MV-4-11 (cell line): ENCODE measurements around the gene APOBEC3G.
"Not testable (repeated sequence)": the region's sequence is repeated elsewhere in the genome, so short reads cannot be mapped to it uniquely, and the experiment has no call there.

Experiments
- DNase-seq: peaks from one replicate; lab custom pipeline; 2025; lab: John Stamatoyannopoulos, UW

Gene APOBEC3G

GRCh38 chr22:39068033-39068785, 8.9 kb upstream of the APOBEC3G start:
- no peak for DNase-seq

- DNase-seq, result no peak
Measured at GRCh38 chr22:39070186-39070585, 6.9 kb upstream of the APOBEC3G start.

GRCh38 chr22:39072581-39072981, 4.5 kb upstream of the APOBEC3G start:
- DNase-seq, result peak; percentile 63

- no peak for DNase-seq
Measured at GRCh38 chr22:39073981-39074380, 3.1 kb upstream of the APOBEC3G start.

GRCh38 chr22:39076155-39077025, 685 bp upstream of the APOBEC3G start:
- not testable (repeated sequence) for DNase-seq

GRCh38 chr22:39077912-39078311, 837 bp downstream of the APOBEC3G start:
- DNase-seq, result not testable (repeated sequence)

- no peak for DNase-seq
Measured at GRCh38 chr22:39078329-39078728, 1.3 kb downstream of the APOBEC3G start.

- not testable (repeated sequence) for DNase-seq
Measured at GRCh38 chr22:39079054-39079637, 2.1 kb downstream of the APOBEC3G start.

GRCh38 chr22:39080052-39080762, 3.1 kb downstream of the APOBEC3G start:
- no peak for DNase-seq

GRCh38 chr22:39081016-39081415, 3.9 kb downstream of the APOBEC3G start:
- no peak for DNase-seq

GRCh38 chr22:39081598-39081997, 4.5 kb downstream of the APOBEC3G start:
- no peak for DNase-seq

GRCh38 chr22:39083212-39084165, 6.4 kb downstream of the APOBEC3G start:
- DNase-seq, result no peak

GRCh38 chr22:39084666-39085065, 7.6 kb downstream of the APOBEC3G start:
- no peak for DNase-seq

GRCh38 chr22:39087098-39087497, 10.0 kb downstream of the APOBEC3G start:
- DNase-seq, result no peak

- no peak for DNase-seq
Measured at GRCh38 chr22:39087881-39088684, 11.0 kb downstream of the APOBEC3G start.

- no peak for DNase-seq
Measured at GRCh38 chr22:39088685-39089032, 11.6 kb downstream of the APOBEC3G start.

- DNase-seq, result no peak
Measured at GRCh38 chr22:39089928-39090327, 12.9 kb downstream of the APOBEC3G start.

GRCh38 chr22:39090426-39091064, 13.5 kb downstream of the APOBEC3G start:
- DNase-seq, result no peak
